GM21723 (cell line): ENCODE results near the gene MN1.

Experiments
- ATAC-seq: cut with Tn5 transposase; IDR thresholded peaks from one replicate; pipeline ENCODE4 v1.9.1; 2021; ENCODE audit warnings: mild to moderate bottlenecking, moderate library complexity; ENCODE audit not compliant: unreplicated experiment

The MN1 gene

DNA sequence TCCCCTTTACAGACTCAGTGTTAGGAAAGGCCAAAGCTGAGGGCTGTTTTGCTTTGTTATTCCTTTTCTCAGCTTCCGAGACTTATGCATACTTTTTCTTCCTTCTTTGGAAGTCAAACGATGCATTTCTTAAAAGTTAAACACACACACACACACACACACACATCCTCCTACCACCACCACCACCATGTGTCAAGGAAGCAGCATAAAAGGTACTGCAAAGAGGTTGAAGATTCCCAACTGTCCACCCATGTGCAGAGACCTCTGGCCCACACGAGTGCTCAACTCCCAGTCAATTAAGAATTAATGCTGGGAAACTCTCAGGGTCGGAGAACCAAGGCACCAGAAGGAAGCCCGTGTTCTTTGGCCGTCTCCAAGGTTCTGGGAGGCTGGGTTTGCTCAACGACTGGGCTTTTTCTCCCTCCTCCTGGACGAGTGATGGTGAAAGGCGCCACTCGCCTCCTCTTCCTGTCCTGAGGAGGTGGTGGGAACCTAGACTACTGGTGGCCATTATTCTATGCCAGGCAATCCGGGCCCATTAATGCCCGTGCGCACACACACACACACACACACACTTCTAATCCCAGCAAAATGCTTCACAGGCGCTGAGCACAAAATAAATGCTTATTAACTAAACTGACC lies 15.1 kb downstream of the MN1 start:
- ATAC-seq, result no peak

DNA sequence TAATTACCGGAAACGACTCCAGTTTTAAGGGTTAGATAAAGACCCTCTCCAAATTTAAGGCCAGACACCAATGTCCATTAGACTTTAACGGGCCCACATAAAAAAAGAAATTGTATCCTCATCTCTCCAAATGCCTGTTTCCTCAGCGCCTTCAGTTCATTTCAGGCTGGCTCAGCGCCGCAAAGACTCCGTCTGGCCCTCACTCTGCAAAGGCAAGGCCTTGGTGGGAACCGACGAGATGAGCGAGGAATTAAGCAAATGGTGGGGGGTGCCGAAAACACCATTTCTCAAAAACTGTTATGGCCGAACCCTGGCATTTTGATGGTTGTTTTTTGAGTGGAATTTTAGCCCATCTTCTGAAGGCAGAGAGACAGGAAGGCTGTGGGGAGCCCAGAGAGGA lies 15.7 kb downstream of the MN1 start:
- no peak for ATAC-seq

DNA sequence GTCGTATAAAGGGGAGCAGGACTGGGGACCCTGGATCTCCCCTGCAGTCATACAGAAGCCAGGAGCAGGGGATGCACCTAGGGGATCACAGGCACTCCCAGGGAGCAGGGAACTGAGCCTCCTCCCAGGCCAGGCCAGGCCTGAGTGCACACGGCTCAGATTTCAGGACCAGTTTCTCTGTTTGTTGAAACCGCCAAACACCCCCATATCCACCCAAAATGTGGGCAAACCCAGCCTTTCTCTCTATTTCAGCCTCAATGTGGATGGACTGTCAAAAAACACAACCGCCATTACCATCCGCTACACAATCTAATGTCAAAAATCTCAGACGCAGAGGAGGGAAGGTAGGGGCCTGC lies 17.5 kb downstream of the MN1 start:
- ATAC-seq, result no peak

- ATAC-seq, result no peak
Measured at GRCh38 chr22:27783436-27784119, 18.0 kb downstream of the MN1 start.

DNA sequence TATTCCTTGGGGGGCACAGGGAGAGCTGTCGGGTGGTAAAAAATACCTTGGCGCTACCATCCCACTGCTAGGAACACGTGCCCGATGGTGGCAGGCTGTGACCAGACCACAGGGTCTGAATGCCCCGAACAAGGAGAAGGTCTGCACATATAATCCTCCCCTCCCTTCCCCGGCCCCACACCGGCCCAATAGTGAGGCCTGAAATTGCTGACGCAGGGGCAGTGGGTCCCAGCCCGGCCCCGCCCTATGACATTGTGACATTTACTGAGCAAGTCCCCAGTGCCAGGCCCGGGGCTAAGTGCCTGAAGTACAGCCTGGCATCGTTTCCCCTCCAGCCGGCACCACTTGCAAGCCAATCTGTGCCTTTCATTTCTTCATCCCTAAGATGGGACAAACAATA lies 19.5 kb downstream of the MN1 start:
- ATAC-seq, result no peak

DNA sequence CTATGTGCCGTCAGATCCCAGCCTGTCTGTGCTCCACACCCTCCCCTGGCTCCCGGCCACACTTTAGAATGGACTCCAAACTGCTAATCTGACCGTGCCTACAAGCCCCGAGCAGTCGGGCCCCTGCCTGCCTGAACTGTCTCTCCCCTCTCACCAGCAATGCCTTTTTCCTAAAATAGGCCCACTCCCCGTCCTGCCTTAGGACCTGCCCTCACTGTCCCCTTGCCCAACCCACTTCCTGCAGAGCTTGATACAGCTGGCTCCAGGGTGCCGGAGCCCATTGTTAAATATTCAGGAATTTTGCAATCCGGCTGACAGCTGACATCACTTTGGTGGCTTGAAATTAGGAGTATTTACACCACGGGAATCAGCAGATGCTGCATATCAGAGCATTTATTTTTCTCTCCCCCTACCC lies 21.4 kb downstream of the MN1 start:
- no peak for ATAC-seq

- ATAC-seq, result no peak
Measured at GRCh38 chr22:27779643-27780042, 21.9 kb downstream of the MN1 start.

GRCh38 chr22:27778294-27779090 lies 23.1 kb downstream of the MN1 start:
- ATAC-seq, result no peak

- no peak for ATAC-seq
Measured at GRCh38 chr22:27777128-27777527, 24.4 kb downstream of the MN1 start.

GRCh38 chr22:27776650-27776958 lies 25.0 kb downstream of the MN1 start:
- ATAC-seq, result no peak

DNA sequence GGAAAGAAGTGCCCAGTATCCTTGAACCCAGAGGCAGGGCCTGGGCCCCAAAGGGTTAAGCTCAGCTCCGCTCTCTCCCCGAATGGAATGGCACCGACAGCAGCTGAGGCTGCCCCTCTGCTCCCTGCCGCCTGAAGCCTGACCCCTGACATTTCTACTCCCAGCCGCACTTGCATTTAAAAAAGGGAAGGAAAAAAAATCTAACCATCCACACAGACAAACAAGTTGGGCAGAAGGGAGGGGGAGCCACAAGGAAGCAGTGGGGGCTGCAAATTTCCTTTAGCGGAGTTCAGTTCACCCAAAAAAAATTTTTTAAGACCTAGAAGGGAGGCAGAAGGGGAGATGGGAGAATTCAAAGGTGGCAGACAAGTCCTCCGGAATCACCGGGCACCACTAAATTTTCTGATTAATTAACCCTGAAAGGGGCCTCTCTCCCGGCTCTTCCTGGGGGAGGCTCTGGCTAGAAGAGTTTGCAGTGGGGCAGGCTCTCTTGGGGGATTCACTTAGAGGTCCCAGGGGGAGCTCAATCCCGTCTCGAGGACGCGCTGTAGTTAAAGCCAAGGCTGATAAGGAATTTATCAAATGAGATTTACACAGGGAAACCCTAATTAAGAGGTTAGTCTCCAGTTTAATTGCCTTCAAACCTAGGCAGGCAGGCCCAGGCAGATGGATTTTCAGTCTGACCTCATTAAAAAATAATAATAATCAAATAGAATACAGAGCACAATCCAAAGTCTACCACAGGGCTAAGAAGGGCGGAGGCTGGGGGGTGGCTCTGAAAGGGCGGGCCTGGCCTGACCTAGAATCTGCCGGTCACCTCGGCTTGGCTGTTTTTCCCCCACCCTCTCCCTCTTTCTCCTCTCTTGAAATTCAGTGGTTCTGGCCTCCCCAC lies 25.6 kb downstream of the MN1 start:
- no peak for ATAC-seq

DNA sequence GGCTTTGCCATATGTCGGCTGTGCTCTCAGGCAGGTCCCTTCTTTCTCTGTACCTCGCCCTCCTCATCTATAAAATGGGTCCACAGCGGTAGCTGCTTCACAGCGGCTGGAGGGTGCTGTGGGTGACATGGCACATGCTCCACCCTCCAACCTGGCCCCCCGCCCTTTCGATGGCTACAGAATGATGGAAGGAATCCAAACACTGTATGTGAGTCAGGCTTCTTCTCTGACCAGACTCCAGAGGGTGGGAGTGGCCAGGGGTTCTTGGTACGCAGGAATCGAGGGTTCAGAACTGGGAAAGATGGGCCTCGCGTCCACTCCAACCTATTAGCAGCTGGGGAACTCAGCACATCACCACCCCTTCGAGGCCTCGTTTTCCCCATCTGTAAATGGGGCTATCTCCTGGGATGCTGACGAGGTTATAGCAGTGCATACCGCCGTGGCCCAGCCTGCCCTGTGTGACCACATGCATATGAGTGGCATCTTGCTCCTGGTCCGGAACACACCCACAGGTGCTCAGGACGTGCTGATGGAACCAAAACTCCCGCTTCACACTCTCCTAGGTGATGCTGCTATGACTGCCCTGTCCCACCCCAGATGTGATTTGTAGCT lies 26.4 kb downstream of the MN1 start:
- no peak for ATAC-seq

- ATAC-seq, result no peak
Measured at GRCh38 chr22:27774200-27774599, 27.4 kb downstream of the MN1 start.

DNA sequence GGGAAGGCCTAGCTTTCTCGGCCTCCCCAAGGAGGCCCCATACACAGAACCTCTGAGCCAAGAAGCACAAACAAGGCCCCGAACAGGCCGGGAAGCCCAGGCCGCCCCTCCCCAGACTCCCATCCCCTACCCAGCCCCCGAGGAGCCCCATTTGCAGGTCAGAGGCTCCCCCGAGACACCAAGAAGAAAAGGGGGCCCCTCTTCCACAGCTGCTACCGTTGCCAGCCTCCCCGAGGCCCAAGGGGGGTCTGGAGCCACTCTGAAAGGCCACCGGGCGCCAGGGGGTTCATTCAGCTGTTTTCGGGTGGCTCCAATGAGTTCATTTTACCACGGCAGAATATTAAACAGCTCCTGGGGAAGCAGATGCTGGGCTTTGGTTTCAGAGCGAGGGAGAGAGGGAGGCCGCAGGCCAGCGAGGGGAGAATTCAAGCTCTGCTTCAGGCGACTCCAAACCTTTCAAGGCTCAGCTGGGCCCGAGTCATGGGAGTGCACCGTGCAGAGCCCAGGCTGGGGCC lies 28.5 kb downstream of the MN1 start:
- no peak for ATAC-seq

- ATAC-seq, result no peak
Measured at GRCh38 chr22:27772081-27772983, 29.2 kb downstream of the MN1 start.

DNA sequence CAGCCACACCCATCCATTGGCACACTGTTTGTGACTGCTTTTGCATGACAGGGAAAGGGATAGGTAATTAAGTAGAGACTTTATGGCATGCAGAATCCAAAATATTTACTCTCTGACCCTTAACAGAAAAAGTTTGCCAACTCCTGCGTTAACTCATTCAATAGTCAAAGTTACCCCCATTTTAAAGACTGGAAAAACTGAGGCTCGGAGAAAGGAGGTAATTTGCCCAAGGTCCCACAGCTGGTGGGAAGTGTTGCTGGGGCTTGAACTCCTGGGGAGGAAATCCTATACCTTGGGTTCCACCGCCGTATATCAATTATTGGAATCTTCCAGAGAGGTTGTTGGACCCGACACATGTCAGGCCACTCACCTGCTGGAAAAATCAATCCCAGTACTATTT lies 29.9 kb downstream of the MN1 start:
- ATAC-seq, result no peak

- no peak for ATAC-seq
Measured at GRCh38 chr22:27769012-27769411, 32.5 kb downstream of the MN1 start.

DNA sequence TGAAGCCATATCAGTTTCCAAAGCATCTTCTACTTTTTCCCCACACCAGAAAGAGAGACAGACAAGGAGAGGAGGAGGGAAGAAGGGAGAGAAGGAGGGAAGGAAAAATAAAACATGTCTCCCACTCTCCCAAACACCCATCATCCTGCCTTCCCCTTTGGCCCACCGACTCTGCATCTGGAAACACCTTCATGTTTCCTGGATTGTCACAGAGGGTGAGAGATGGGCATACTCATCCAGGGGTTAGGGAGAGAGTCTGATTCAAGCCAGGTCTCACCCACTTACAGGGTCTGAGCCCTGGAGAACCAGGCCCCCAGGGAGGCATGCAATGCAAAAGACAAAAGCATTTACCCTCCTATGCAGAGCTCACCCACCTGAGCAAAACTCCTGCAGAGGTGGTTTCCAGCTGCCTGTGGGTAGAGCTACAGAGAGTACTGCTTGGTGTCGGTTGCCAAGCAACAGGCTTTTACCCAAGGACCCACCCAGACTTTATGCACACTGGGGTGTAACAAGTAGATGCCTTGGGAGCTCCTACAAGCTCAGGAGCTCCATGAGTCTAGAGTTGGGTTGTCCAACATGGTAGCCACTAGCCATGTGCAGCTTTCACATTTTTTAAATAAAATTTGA lies 33.4 kb downstream of the MN1 start:
- ATAC-seq, result no peak

DNA sequence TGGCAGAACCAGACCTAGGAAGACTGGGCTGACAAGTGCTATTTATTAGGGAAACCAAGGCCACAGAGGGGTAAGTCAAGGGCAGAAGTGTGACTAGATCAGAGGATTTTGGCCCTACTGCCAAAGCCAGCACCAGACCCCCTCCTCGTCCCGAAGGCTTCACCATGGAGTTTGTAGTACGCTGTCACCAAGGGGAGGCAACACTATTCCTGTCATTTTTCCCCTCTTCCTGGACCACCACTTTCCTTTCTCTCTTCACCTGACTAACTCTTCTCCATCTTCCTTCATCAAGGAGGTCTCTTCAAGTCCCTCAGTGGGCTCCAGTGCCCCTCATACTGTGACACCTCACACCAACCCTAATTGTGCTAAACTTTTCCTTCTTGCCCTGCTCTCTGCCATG lies 34.9 kb downstream of the MN1 start:
- ATAC-seq, result no peak
